Liver (tissue), 9 donors: Measurements from ENCODE around the gene RARB. TPM values are rescaled to one million over a fixed set of nuclear protein-coding genes. Genes with fewer than 3 reads are reported as not detected.

ENCODE experiments used
- DNase-seq: peaks from one replicate; pipeline ENCODE4 v3.0.0-alpha.2; 2017; ENCODE audit warnings: low spot score
- H3K27ac ChIP-seq, 2 donors: one replicate each; pipeline ENCODE4 v1.7.0; 2013; ENCODE audit warnings: inconsistent platforms in 2 of 2, low read length in 2 of 2, control low read depth in 1 of 2, low read depth in 1 of 2, mild to moderate bottlenecking in 1 of 2
- H3K27me3 ChIP-seq, 4 donors: one replicate each; pipeline versions ENCODE4 v1.6.1 to v1.7.0; 2013; ENCODE audit warnings: low read length in 3 of 4, inconsistent platforms in 1 of 4, mild to moderate bottlenecking in 1 of 4, moderate library complexity in 1 of 4; ENCODE audit not compliant: control insufficient read depth in 4 of 4, insufficient read depth in 4 of 4
- H3K36me3 ChIP-seq, 4 donors: one replicate each; pipeline versions ENCODE4 v1.6.1 to v1.7.0; 2013; ENCODE audit warnings: low read length in 3 of 4, mild to moderate bottlenecking in 3 of 4, low read depth in 1 of 4, moderate library complexity in 1 of 4; ENCODE audit not compliant: control insufficient read depth in 4 of 4, insufficient read depth in 3 of 4
- H3K4me1 ChIP-seq, 4 donors: one replicate each; pipeline versions ENCODE4 v1.6.1 to v1.7.0; 2013; ENCODE audit warnings: low read length in 3 of 4, mild to moderate bottlenecking in 3 of 4, moderate library complexity in 1 of 4; ENCODE audit not compliant: control insufficient read depth in 4 of 4, insufficient read depth in 4 of 4
- H3K4me3 ChIP-seq, 3 donors: one replicate each; pipeline versions ENCODE4 v1.6.1 to v1.7.0; 2013; ENCODE audit warnings: low read length in 3 of 3, control low read depth in 1 of 3, low read depth in 1 of 3, mild to moderate bottlenecking in 1 of 3
- H3K9ac ChIP-seq, 2 donors: one replicate each; pipeline ENCODE4 v1.7.0; 2013; ENCODE audit warnings: low read length in 2 of 2, mild to moderate bottlenecking in 2 of 2, moderate library complexity in 2 of 2, control low read depth in 1 of 2, low read depth in 1 of 2
- H3K9me3 ChIP-seq, 4 donors: one replicate each; pipeline versions ENCODE4 v1.6.1 to v1.7.0; 2013; ENCODE audit warnings: low read length in 3 of 4; ENCODE audit not compliant: control insufficient read depth in 4 of 4
- ATF3 ChIP-seq: IDR thresholded peaks from 2 replicates; pipeline ENCODE4 v1.6.1; 2016; ENCODE audit warnings: antibody characterized with exemption
- CTCF ChIP-seq: fragments of 150-350 bp; IDR thresholded peaks from 2 replicates; pipeline ENCODE4 v1.5.1; 2017; ENCODE audit warnings: improper control_type of control experiment, low read depth, low read length; ENCODE audit not compliant: missing input control
- EGR1 ChIP-seq, 2 donors: IDR thresholded peaks; 2 replicates each; pipeline ENCODE4 v1.6.1; 2016 to 2018; ENCODE audit warnings: antibody characterized with exemption in 2 of 2, low read depth in 2 of 2
- FOXA1 ChIP-seq: IDR thresholded peaks from 2 replicates; pipeline ENCODE4 v1.6.1; 2016; ENCODE audit warnings: antibody characterized with exemption
- FOXA2 ChIP-seq: IDR thresholded peaks from 2 replicates; pipeline ENCODE4 v1.6.1; 2016; ENCODE audit warnings: antibody characterized with exemption
- GABPA ChIP-seq, 2 donors: IDR thresholded peaks in 1 of 2; conservative IDR thresholded peaks in 1 of 2; 2 replicates each; pipeline ENCODE4 v1.6.1; 2016; ENCODE audit warnings: antibody characterized with exemption in 2 of 2, mild to moderate bottlenecking in 1 of 2, moderate library complexity in 1 of 2
- HNF4A ChIP-seq, 2 donors: conservative IDR thresholded peaks; 2 replicates each; pipeline ENCODE4 v1.6.1; 2016; ENCODE audit warnings: antibody characterized with exemption in 2 of 2, mild to moderate bottlenecking in 2 of 2
- HNF4G ChIP-seq: IDR thresholded peaks from 2 replicates; pipeline ENCODE4 v1.6.1; 2016; ENCODE audit warnings: antibody characterized with exemption
- JUND ChIP-seq, 2 donors: IDR thresholded peaks; 2 replicates each; pipeline ENCODE4 v1.6.1; 2016; ENCODE audit warnings: antibody characterized with exemption in 2 of 2
- NR2F2 ChIP-seq: IDR thresholded peaks from 2 replicates; pipeline ENCODE4 v1.6.1; 2016; ENCODE audit warnings: antibody characterized with exemption
- RAD21 ChIP-seq, 2 donors: IDR thresholded peaks; 2 replicates each; pipeline ENCODE4 v1.6.1; 2016; ENCODE audit warnings: antibody characterized with exemption in 2 of 2, mild to moderate bottlenecking in 2 of 2
- RXRA ChIP-seq, 2 donors: IDR thresholded peaks; 2 replicates each; pipeline ENCODE4 v1.6.1; 2017 to 2018; ENCODE audit warnings: antibody characterized with exemption in 2 of 2, mild to moderate bottlenecking in 1 of 2
- SP1 ChIP-seq: IDR thresholded peaks from 2 replicates; pipeline ENCODE4 v1.6.1; 2018; ENCODE audit warnings: antibody characterized with exemption, mild to moderate bottlenecking
- TAF1 ChIP-seq: conservative IDR thresholded peaks from 2 replicates; pipeline ENCODE4 v1.6.1; 2016; ENCODE audit warnings: antibody characterized with exemption, mild to moderate bottlenecking
- YY1 ChIP-seq: IDR thresholded peaks from 2 replicates; pipeline ENCODE4 v1.6.1; 2016; ENCODE audit warnings: antibody characterized with exemption, mild to moderate bottlenecking
- WGBS: extraction: QIAGEN DNeasy Blood & Tissue Kit; methylation state at CpG from one replicate; pipeline ENCODE4 v1.1.7; 2013; 5-methylcytosine and 5-hydroxymethylcytosine counted together
- polyA plus RNA-seq, 2 donors: library from polyadenylated mRNA; stranded (reverse) in 1 of 2; unstranded in 1 of 2; fragments of 200-250 nt in 1 of 2; fragments of >200 nt in 1 of 2; fragmentation: Nextera tagmentation in 1 of 2; extraction: Ambion mirVana in 1 of 2; gene quantifications; one replicate each; pipeline versions ENCODE4 v1.2.1 to v1.2.3, GENCODE V29; 2013 to 2015
- total RNA-seq, 2 donors: library from RNA; depleted of rRNA; stranded (reverse); fragments of >200 nt; gene quantifications; one replicate each; pipeline ENCODE4 v1.2.3, GENCODE V29; 2014
- TF ChIP-seq, protein P1 (sequence below): IDR thresholded peaks from 2 replicates; pipeline ENCODE4 v1.6.1; 2016; ENCODE audit warnings: antibody characterized with exemption, mild to moderate bottlenecking
- TF ChIP-seq, protein P2 (sequence below): IDR thresholded peaks from 2 replicates; pipeline ENCODE4 v1.6.1; 2016; ENCODE audit warnings: antibody characterized with exemption
- TF ChIP-seq, protein P3 (sequence below): IDR thresholded peaks from 2 replicates; pipeline ENCODE4 v1.6.1; 2016; ENCODE audit warnings: antibody characterized with exemption
- donor health status: healthy.
- donor health status: healthy.
- donor health status: healthy.
- donor health status: healthy.
- donor health status: healthy.

The RARB gene
- total and polyA plus RNA-seq, 4 donors = 2.1 to 3.3 (median 2.3) TPM

- peaks cover 0 to 9% (median 3%) of the 10 kb centered on the region in 4 donors for H3K4me1 ChIP-seq
- 13% methylated on average over 1 of the region's 1 CpG for WGBS
- DNase-seq = no peak
- no peaks in the 10 kb centered on the region for H3K9me3 ChIP-seq
- peaks cover 3 to 32% (median 6%) of the 10 kb centered on the region in 4 donors for H3K36me3 ChIP-seq
- H3K4me3 ChIP-seq = no peak overlapping the region
- TF ChIP-seq EGR1 (IDR thresholded peaks at IDR 0.05; ENCODE audit: low read depth in 2 of 2) (peak in 1 of 2 donors; percentile 52), ATF3 (peak; percentile 34), YY1 (peak; percentile 67), RXRA (IDR thresholded peaks at IDR 0.05) (peak; percentile 80 to 83), SP1 (peak; percentile 52), HNF4G (peak; percentile 10), FOXA1 (peak; percentile 89), CTCF (no peak), HNF4A (conservative IDR thresholded peaks at IDR 0.05) (peak; percentile 62 to 71), NR2F2 (peak; percentile 14), JUND (IDR thresholded peaks at IDR 0.05) (peak in 1 of 2 donors; percentile 66), FOXA2 (peak; percentile 89), TAF1 (no peak), GABPA (IDR thresholded peaks at IDR 0.05 in 1 of 2, conservative IDR thresholded peaks at IDR 0.05 in 1 of 2) (peak in 1 of 2 donors; percentile 59), RAD21 (IDR thresholded peaks at IDR 0.05) (peak; percentile 27 to 45)
- TF ChIP-seq, protein P1, sequence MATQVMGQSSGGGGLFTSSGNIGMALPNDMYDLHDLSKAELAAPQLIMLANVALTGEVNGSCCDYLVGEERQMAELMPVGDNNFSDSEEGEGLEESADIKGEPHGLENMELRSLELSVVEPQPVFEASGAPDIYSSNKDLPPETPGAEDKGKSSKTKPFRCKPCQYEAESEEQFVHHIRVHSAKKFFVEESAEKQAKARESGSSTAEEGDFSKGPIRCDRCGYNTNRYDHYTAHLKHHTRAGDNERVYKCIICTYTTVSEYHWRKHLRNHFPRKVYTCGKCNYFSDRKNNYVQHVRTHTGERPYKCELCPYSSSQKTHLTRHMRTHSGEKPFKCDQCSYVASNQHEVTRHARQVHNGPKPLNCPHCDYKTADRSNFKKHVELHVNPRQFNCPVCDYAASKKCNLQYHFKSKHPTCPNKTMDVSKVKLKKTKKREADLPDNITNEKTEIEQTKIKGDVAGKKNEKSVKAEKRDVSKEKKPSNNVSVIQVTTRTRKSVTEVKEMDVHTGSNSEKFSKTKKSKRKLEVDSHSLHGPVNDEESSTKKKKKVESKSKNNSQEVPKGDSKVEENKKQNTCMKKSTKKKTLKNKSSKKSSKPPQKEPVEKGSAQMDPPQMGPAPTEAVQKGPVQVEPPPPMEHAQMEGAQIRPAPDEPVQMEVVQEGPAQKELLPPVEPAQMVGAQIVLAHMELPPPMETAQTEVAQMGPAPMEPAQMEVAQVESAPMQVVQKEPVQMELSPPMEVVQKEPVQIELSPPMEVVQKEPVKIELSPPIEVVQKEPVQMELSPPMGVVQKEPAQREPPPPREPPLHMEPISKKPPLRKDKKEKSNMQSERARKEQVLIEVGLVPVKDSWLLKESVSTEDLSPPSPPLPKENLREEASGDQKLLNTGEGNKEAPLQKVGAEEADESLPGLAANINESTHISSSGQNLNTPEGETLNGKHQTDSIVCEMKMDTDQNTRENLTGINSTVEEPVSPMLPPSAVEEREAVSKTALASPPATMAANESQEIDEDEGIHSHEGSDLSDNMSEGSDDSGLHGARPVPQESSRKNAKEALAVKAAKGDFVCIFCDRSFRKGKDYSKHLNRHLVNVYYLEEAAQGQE = peak; percentile 46
- TF ChIP-seq, protein P2, sequence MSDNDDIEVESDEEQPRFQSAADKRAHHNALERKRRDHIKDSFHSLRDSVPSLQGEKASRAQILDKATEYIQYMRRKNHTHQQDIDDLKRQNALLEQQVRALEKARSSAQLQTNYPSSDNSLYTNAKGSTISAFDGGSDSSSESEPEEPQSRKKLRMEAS = peak; percentile 51
- TF ChIP-seq, protein P3, sequence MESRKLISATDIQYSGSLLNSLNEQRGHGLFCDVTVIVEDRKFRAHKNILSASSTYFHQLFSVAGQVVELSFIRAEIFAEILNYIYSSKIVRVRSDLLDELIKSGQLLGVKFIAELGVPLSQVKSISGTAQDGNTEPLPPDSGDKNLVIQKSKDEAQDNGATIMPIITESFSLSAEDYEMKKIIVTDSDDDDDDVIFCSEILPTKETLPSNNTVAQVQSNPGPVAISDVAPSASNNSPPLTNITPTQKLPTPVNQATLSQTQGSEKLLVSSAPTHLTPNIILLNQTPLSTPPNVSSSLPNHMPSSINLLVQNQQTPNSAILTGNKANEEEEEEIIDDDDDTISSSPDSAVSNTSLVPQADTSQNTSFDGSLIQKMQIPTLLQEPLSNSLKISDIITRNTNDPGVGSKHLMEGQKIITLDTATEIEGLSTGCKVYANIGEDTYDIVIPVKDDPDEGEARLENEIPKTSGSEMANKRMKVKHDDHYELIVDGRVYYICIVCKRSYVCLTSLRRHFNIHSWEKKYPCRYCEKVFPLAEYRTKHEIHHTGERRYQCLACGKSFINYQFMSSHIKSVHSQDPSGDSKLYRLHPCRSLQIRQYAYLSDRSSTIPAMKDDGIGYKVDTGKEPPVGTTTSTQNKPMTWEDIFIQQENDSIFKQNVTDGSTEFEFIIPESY = peak; percentile 59
- no peak overlapping the region for H3K9ac ChIP-seq
- H3K27me3 ChIP-seq = no peaks in the 10 kb centered on the region
- H3K27ac ChIP-seq = peak overlapping the region; percentile 40 to 70
These were observed 175.6 kb downstream of the RARB start for GRCh38 chr3:25603703-25604102.
